Right ventricle myocardium inferior (tissue), 1 donor: ENCODE results near the gene OR6S1. TPM values are rescaled to one million over a fixed set of nuclear protein-coding genes. Genes with fewer than 3 reads are reported as not detected.

Experiments used
- ATAC-seq: fragments of 200-7000 bp; cut with Tn5 transposase; one replicate; pipeline ENCODE4 v1.9.1; 2020; ENCODE audit warnings: mild to moderate bottlenecking, moderate library complexity
- DNase-seq: peaks from one replicate; pipeline ENCODE4 v3.0.0; 2021; ENCODE audit errors: missing footprints
- intact Hi-C: fragments of 100-400 bp; cut with DNase I; formaldehyde crosslinking; loops from one replicate; pipeline ENCODE4 v1.11.0; 2022
- total RNA-seq: library from RNA; stranded (reverse); fragmentation: NEBNext Ultra II Directional; extraction: Animal tissue kit (Norgen Biotek cat#: 25700); gene quantifications from one replicate; pipeline ENCODE4 v1.2.1, GENCODE V29; 2021
- donor health status: DM: no; HTN: yes; CAD: no; lungs with severe emphysema.

Gene OR6S1
- total RNA-seq, 1 donor from 2014 or later: not detected

- no peak for ATAC-seq
- no peak for DNase-seq
- intact Hi-C loops: no loop called here
These were observed 24.1 kb downstream of the OR6S1 start for GRCh38 chr14:20617138-20618003.

DNA sequence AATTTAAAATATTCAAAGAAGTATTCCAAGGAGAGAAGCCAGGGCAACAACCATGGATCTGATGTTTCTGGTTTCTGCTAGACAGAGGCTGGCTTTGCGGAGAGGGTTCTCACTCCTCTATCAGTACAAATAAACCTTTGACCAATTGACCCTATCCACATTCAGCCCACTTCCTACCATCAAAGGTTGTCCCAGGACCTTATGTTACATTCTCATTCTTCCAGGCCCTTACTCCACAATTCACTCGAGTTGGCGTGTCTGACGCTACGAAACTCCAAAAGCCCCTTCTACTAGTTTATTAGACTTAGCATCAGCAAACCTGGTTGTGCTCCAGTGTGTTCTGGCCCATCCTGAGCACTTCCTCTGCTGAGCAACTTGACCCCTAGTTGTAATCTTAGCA lies 25.5 kb downstream of the OR6S1 start:
- no peak for DNase-seq
- ATAC-seq: no peak
- intact Hi-C loops: no loop called here

DNA sequence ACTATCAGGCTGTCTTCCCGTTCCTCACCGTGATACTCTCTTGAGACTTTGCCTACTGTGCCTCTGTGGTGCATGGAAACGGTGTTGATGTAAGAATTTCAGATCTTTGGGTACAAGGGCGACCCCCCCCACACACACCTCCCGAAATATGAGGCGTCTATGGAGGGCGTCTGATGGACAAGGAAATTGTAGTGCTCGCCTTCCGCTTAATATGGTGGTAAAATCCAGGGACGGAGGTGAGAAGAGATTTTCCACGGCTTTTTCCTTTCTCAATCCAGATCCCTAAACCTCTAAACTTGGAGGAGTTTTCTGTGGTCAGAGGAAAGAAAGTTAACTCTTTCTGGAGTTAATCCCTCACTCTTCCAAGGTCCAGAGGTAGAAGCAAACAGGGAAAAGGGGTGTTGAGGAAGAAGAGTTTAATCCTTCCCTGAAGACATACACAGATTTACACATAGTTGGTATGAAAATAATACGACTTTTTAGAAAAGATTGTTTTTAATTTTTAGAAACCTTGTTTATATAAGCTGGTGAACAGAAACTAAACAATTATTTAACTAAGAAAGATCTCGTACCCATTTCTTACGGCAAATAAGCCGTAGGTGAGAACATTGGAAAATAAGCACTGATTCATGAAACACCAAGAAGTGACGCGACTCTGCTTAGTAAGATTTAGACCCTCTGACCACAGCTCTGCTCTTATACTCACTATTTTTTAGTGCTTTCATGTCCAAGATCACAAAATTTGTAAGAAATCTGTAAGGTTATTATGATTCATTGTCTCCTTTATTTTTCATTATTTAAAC lies 27.3 kb downstream of the OR6S1 start:
- DNase-seq (no peak), ATAC-seq (no peak)
- intact Hi-C loops: loop anchor here (5.0 kb wide), 1 partner anchor 152 kb away; the partner anchor contains the start of gene PIP4P1

GRCh38 chr14:20613094-20614037 lies 28.1 kb downstream of the OR6S1 start:
- peak; percentile 85 for ATAC-seq
- intact Hi-C loops: loop anchor here (1.0 to 5.0 kb wide), 3 partner anchors 71 to 201 kb away; partner anchors contain the start of genes PIP4P1, RNASE4 and TEP1

DNA sequence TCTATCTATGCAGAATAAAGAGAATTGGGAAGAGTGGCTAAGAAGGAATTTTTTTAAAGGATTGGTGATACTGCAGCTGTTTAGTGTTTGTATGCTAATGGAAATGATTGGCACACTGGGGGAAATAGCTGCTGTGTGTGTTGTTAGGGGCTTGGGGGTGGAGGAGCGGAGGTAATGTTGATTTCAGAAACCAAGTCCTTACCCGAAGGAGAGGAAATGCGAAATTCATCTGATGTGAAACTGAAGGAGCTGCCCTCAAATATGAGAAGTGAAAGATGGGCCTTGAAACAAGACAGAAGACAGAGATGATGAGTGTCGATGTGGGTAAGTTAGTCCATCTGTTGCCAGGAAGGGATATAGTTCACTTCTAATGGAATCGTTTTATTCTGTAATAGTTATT lies 29.1 kb downstream of the OR6S1 start:
- intact Hi-C loops: loop anchor here (2.0 to 5.0 kb wide), 2 partner anchors 150 to 200 kb away; partner anchors contain the start of genes PIP4P1 and TEP1
- DNase-seq (no peak), ATAC-seq (no peak)

More at GRCh38 chr14:20613094-20614037, 28.1 kb downstream of the OR6S1 start:
- DNase-seq: peak; percentile 78

- no peak for ATAC-seq
- intact Hi-C loops: loop anchor here (5.0 kb wide), 1 partner anchor 149 kb away; the partner anchor contains the start of gene PIP4P1
- no peak for DNase-seq
These were observed 30.2 kb downstream of the OR6S1 start for GRCh38 chr14:20611277-20611676.

- peak; percentile 77 for ATAC-seq
- intact Hi-C loops: loop anchor here (5.0 kb wide), 1 partner anchor 148 kb away; the partner anchor contains the start of gene PIP4P1
These were observed 31.3 kb downstream of the OR6S1 start for GRCh38 chr14:20610002-20610765.

GRCh38 chr14:20609215-20610001 lies 32.1 kb downstream of the OR6S1 start:
- DNase-seq (peak; percentile 80), ATAC-seq (peak; percentile 61)
- intact Hi-C loops: loop anchor here (1.0 to 5.0 kb wide), 3 partner anchors 77 to 282 kb away; partner anchors contain the start of gene PIP4P1

More at GRCh38 chr14:20610002-20610765, 31.3 kb downstream of the OR6S1 start:
- DNase-seq: peak; percentile 87

DNA sequence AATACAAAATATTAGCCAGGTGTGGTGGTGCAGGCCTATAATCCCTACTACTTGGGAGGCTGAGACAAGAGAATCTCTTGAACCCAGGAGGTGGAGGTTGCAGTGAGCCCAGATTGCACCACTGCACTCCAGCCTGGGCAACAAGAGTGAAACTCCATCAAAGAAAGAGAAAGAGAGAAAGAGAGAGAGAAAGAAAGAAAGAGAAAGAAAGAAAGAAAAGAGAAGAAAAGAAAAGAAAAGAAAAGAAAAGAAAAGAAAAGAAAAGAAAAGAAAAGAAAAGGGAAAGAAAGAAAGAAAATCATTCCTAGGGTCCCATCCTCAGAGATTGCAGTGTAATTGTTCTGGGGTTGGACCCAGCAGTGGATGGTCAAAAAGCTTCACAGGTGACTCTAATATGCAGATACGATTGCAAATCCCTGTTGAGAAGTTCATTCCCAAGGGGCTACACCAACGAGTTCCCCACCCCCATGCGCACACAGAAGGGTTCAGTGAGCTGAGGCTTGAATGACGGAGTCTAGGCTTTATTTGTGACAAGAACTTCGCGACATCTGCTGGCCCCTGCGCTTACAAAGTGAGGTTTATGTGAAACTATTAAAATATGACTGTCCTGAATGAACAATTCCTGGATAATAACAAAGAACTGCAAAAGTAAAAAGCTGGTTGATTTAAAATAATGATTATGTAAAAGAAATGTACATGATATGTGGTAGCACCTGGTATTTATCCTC lies 32.9 kb downstream of the OR6S1 start:
- ATAC-seq: no peak
- intact Hi-C loops: loop anchor here (1.0 to 5.0 kb wide), 2 partner anchors 76 to 281 kb away; no protein-coding TSS in a partner anchor
- no peak for DNase-seq

DNA sequence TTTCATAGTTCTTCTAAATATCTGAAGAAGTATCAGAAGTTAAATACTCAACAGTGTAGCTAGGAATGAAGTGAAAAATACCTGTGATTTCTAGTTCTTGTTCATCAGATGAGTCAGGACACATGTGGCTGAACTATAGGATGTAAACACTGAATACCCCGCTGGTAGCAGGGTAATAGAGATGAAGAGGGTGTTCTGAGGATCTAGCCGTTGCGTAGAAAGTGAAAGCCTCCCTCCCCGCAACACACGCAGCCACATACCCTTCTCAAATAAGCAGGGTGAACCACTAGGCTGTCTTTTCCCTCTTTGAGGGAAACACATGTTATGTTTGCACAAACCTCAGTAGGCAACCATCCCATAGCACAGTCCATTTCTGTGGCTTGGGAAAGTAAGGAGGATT lies 33.9 kb downstream of the OR6S1 start:
- ATAC-seq (no peak), DNase-seq (no peak)
- intact Hi-C loops: loop anchor here (5.0 kb wide), 1 partner anchor 75 kb away; no protein-coding TSS in a partner anchor

DNA sequence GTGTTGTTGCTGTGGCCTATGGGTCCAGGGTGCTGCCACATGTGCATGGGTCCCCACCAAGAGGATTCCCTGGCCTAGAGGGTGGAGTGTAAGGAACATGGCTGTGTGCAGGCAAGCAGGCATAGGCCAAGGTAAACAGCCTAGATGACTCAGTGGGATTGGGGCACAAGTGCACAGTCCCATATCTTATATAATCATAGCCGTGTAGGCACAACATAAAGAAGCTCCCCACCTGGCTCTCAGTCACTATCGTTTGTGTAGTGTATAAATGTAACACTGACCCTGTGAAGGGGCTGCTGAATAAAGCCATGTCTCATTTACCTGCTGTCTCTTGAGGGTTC lies 34.6 kb downstream of the OR6S1 start:
- intact Hi-C loops: loop anchor here (5.0 kb wide), 1 partner anchor 75 kb away; no protein-coding TSS in a partner anchor
- DNase-seq (no peak), ATAC-seq (no peak)

GRCh38 chr14:20606190-20606901 lies 35.1 kb downstream of the OR6S1 start:
- intact Hi-C loops: loop anchor here (5.0 kb wide), 1 partner anchor 74 kb away; no protein-coding TSS in a partner anchor
- ATAC-seq (no peak), DNase-seq (no peak)

DNA sequence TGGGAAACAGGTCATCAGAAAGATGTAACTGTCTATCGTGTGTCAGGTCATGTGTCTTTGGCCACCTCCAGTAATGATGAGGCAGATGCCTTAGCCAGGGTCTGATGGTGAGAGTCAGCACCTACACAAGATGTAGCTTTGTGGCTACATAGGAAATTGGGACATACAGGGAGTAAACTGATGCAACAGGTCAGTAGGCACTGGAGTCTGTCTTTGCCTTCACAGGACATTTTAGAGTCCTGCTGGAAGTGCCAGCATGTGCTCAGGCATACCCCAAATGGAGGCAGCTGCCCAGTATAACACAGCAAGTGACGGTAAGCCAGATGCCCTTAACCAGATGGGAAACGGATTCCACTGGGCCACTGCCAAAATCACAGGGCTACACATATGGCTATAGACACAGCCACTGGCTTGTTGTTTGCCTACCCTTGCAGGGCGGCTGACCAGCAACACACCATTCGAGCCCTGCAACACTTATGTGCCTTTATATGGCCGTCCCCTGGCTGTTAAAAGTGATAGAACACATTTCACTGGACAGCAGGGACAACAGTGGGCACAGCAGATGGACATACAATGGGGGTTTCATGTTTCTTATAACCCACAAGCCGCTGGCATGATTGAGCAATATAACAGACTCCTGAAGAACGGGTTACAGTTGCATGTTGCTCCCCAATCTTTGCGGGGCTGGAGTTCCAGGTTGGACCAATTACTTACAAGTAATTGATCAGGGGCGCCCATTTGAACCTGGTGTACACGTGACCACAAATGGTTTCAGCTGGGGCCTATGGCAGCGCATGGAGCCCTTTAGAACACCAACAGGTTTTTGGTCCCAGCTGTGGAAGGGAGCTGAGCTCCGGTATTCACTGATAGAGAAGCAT lies 37.4 kb downstream of the OR6S1 start:
- ATAC-seq (no peak), DNase-seq (no peak)
- intact Hi-C loops: no loop called here

- intact Hi-C loops: no loop called here
- DNase-seq (no peak), ATAC-seq (no peak)
These were observed 38.9 kb downstream of the OR6S1 start for GRCh38 chr14:20602583-20602982.
